Measurements from ENCODE around the gene TPSB2.

Gene TPSB2

GRCh38 chr16:1225051-1225451 lies 4.9 kb downstream of the TPSB2 start, which contains the start of gene TPSG1:
Gene TPSG1, minus strand, starts transcription at chr16:1225268. Its CDS starts 16 bp downstream, at chr16:1225252.
- Histone ChIP-seq H3K4me3 (replicated peaks; ENCODE audit: insufficient read depth, low read length) (no peak within 1 kb of the TSS), H3K27ac (replicated peaks) (no peak within 1 kb of the TSS), H3K27me3 (ENCODE audit: insufficient read depth, poor library complexity, severe bottlenecking) (peaks cover 5% of the 10 kb centered on the region)
- no peak for DNase-seq (ENCODE audit: low read depth in 1 of 2, low spot score in 1 of 2)
- TF ChIP-seq, protein P1, sequence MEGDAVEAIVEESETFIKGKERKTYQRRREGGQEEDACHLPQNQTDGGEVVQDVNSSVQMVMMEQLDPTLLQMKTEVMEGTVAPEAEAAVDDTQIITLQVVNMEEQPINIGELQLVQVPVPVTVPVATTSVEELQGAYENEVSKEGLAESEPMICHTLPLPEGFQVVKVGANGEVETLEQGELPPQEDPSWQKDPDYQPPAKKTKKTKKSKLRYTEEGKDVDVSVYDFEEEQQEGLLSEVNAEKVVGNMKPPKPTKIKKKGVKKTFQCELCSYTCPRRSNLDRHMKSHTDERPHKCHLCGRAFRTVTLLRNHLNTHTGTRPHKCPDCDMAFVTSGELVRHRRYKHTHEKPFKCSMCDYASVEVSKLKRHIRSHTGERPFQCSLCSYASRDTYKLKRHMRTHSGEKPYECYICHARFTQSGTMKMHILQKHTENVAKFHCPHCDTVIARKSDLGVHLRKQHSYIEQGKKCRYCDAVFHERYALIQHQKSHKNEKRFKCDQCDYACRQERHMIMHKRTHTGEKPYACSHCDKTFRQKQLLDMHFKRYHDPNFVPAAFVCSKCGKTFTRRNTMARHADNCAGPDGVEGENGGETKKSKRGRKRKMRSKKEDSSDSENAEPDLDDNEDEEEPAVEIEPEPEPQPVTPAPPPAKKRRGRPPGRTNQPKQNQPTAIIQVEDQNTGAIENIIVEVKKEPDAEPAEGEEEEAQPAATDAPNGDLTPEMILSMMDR (IDR thresholded peaks at IDR 0.05; ENCODE audit: insufficient read depth, low read length), result no peak
- TF ChIP-seq SPI1 (IDR thresholded peaks at IDR 0.05; ENCODE audit: borderline replicate concordance, low read depth) (no peak), POLR2AphosphoS5 (IDR thresholded peaks at IDR 0.05; ENCODE audit: low read depth) (no peak), GABPA (IDR thresholded peaks at IDR 0.05; ENCODE audit: low read depth) (no peak)
- TF ChIP-seq, protein P2, sequence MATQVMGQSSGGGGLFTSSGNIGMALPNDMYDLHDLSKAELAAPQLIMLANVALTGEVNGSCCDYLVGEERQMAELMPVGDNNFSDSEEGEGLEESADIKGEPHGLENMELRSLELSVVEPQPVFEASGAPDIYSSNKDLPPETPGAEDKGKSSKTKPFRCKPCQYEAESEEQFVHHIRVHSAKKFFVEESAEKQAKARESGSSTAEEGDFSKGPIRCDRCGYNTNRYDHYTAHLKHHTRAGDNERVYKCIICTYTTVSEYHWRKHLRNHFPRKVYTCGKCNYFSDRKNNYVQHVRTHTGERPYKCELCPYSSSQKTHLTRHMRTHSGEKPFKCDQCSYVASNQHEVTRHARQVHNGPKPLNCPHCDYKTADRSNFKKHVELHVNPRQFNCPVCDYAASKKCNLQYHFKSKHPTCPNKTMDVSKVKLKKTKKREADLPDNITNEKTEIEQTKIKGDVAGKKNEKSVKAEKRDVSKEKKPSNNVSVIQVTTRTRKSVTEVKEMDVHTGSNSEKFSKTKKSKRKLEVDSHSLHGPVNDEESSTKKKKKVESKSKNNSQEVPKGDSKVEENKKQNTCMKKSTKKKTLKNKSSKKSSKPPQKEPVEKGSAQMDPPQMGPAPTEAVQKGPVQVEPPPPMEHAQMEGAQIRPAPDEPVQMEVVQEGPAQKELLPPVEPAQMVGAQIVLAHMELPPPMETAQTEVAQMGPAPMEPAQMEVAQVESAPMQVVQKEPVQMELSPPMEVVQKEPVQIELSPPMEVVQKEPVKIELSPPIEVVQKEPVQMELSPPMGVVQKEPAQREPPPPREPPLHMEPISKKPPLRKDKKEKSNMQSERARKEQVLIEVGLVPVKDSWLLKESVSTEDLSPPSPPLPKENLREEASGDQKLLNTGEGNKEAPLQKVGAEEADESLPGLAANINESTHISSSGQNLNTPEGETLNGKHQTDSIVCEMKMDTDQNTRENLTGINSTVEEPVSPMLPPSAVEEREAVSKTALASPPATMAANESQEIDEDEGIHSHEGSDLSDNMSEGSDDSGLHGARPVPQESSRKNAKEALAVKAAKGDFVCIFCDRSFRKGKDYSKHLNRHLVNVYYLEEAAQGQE (IDR thresholded peaks at IDR 0.05; ENCODE audit: insufficient replicate concordance, low read depth), result no peak

DNA sequence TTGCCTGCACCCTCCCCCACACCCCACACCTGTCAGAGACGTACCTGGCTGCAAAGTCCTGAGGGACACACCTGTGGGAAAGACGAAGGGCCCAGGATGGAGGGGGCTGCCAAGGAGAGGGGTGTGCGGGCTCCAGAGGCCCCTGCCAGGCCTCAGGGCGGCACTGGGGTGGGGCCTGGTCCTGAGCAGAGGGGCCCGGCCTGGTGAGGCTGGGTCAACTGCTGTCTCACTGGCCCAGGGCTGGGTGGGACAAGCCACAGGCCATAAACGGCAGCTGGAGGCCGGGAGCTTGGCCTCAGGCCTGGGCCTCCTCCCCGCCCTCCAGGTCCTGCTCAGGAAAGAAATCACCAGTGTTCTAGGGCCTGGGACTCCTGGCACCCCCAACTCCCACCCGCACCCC lies 5.4 kb downstream of the TPSB2 start:
- TF ChIP-seq, protein P1 (IDR thresholded peaks at IDR 0.05; ENCODE audit: insufficient read depth, low read length), result no peak
- TF ChIP-seq, protein P2 (IDR thresholded peaks at IDR 0.05; ENCODE audit: insufficient replicate concordance, low read depth), result no peak
- TF ChIP-seq SPI1 (IDR thresholded peaks at IDR 0.05; ENCODE audit: borderline replicate concordance, low read depth) (no peak), GABPA (IDR thresholded peaks at IDR 0.05; ENCODE audit: low read depth) (no peak), POLR2AphosphoS5 (IDR thresholded peaks at IDR 0.05; ENCODE audit: low read depth) (no peak)
- Histone ChIP-seq H3K27ac (replicated peaks) (no peak overlapping the region), H3K27me3 (ENCODE audit: insufficient read depth, poor library complexity, severe bottlenecking) (peaks cover 5% of the 10 kb centered on the region), H3K4me3 (replicated peaks; ENCODE audit: insufficient read depth, low read length) (no peak overlapping the region)
- DNase-seq (ENCODE audit: low read depth in 1 of 2, low spot score in 1 of 2), result no peak

GRCh38 chr16:1223355-1224214 lies 6.4 kb downstream of the TPSB2 start:
- H3K27ac ChIP-seq (replicated peaks), result no peak overlapping the region
- no peak for DNase-seq (ENCODE audit: low read depth in 1 of 2, low spot score in 1 of 2)
- no peak overlapping the region for H3K4me3 ChIP-seq (replicated peaks; ENCODE audit: insufficient read depth, low read length)
- H3K27me3 ChIP-seq (ENCODE audit: insufficient read depth, poor library complexity, severe bottlenecking), result peaks cover 5% of the 10 kb centered on the region
- TF ChIP-seq, protein P1 (IDR thresholded peaks at IDR 0.05; ENCODE audit: insufficient read depth, low read length), result no peak
- TF ChIP-seq SPI1 (IDR thresholded peaks at IDR 0.05; ENCODE audit: borderline replicate concordance, low read depth), result 0 out of 2 replicates have a peak, but pooled peaks have one; percentile 8

Measured in HL-60 (cell line).